ENCODE results near the gene ASB10. TPM values are rescaled to one million over a fixed set of nuclear protein-coding genes. Genes with fewer than 3 reads are reported as not detected.

Gene ASB10
- total RNA-seq, 1 experiment from 2014 or later: not detected

GRCh38 chr7:151174246-151175046 is 12.6 kb downstream of the ASB10 start (continued):
- no peak for TF ChIP-seq MLX (CRISPR knock-in tag; IDR thresholded peaks at IDR 0.05)
- TF ChIP-seq GRHL2 (CRISPR knock-in tag; IDR thresholded peaks at IDR 0.05; ENCODE audit: insufficient replicate concordance, severe bottlenecking): no peak
- TF ChIP-seq NR1H2 (CRISPR knock-in tag; IDR thresholded peaks at IDR 0.05): no peak
- no peak for TF ChIP-seq TP53 (CRISPR knock-in tag; IDR thresholded peaks at IDR 0.05)
- TF ChIP-seq ETV6 (CRISPR knock-in tag; IDR thresholded peaks at IDR 0.05): no peak
- TF ChIP-seq SP1 (CRISPR knock-in tag; conservative IDR thresholded peaks at IDR 0.05): no peak
- peak; percentile 40 for TF ChIP-seq NFYB (CRISPR knock-in tag; conservative IDR thresholded peaks at IDR 0.05; ENCODE audit: low read depth)
- TF ChIP-seq STAT6 (CRISPR knock-in tag; conservative IDR thresholded peaks at IDR 0.05; ENCODE audit: low read depth): no peak
- peak; percentile 16; the same call in 1 of the 2 replicates for TF ChIP-seq FOXP1 (CRISPR knock-in tag; IDR thresholded peaks at IDR 0.05; ENCODE audit: borderline replicate concordance)
- TF ChIP-seq MAX (CRISPR knock-in tag; IDR thresholded peaks at IDR 0.05): peak; percentile 82
- TF ChIP-seq JUN (CRISPR knock-in tag; IDR thresholded peaks at IDR 0.05): no peak
- no peak for TF ChIP-seq NR2C2 (CRISPR knock-in tag; IDR thresholded peaks at IDR 0.05)
- no peak for TF ChIP-seq HMGA2 (CRISPR knock-in tag; IDR thresholded peaks at IDR 0.05)
- no peak for TF ChIP-seq FOXK1 (CRISPR knock-in tag; IDR thresholded peaks at IDR 0.05)
- no peak for TF ChIP-seq ZNF671 (CRISPR knock-in tag; IDR thresholded peaks at IDR 0.05)
- no peak for TF ChIP-seq SMAD4 (CRISPR knock-in tag; IDR thresholded peaks at IDR 0.05)
- TF ChIP-seq ZNF138 (CRISPR knock-in tag; conservative IDR thresholded peaks at IDR 0.05): no peak

GRCh38 chr7:151173386-151174245 is 13.4 kb downstream of the ASB10 start:
- Mint-ChIP-seq H3K4me3 (no peak overlapping the region), H3K27me3 (ENCODE audit: low read depth) (peaks cover 93% of the 10 kb centered on the region), H3K36me3 (no peaks in the 10 kb centered on the region), H3K9me3 (peaks cover 8% of the 10 kb centered on the region), H3K4me1 (peaks cover 16% of the 10 kb centered on the region), H3K27ac (no peak overlapping the region)
- TF ChIP-seq, protein P1, sequence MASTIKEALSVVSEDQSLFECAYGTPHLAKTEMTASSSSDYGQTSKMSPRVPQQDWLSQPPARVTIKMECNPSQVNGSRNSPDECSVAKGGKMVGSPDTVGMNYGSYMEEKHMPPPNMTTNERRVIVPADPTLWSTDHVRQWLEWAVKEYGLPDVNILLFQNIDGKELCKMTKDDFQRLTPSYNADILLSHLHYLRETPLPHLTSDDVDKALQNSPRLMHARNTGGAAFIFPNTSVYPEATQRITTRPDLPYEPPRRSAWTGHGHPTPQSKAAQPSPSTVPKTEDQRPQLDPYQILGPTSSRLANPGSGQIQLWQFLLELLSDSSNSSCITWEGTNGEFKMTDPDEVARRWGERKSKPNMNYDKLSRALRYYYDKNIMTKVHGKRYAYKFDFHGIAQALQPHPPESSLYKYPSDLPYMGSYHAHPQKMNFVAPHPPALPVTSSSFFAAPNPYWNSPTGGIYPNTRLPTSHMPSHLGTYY (CRISPR knock-in tag; IDR thresholded peaks at IDR 0.05): no peak
- TF ChIP-seq ATF3 (CRISPR knock-in tag; conservative IDR thresholded peaks at IDR 0.05) (no peak), NR3C1 (CRISPR knock-in tag; conservative IDR thresholded peaks at IDR 0.05; ENCODE audit: low read depth) (no peak), FOXJ3 (CRISPR knock-in tag; IDR thresholded peaks at IDR 0.05; ENCODE audit: borderline replicate concordance) (no peak)
- ATAC-seq (no peak), DNase-seq (ENCODE audit: low spot score) (no peak)
- CTCF ChIA-PET: interaction anchor here (0.6 to 1.3 kb wide), 2 partner anchors 48 to 50 kb away, joined by 3 read pairs; no protein-coding TSS in a partner anchor
- POLR2A ChIA-PET: no interaction called here
